ENCODE data around the gene SMIM10L2A. TPM values are rescaled to one million over a fixed set of nuclear protein-coding genes. Genes with fewer than 3 reads are reported as not detected.

Gene SMIM10L2A
- total RNA-seq, 1 donor from 2014 or later: 1.5 TPM

- intact Hi-C loops (cut with DNase I): no loop called here
- no peak for DNase-seq (ENCODE audit: extremely low spot score in 2 of 2)
- Histone ChIP-seq H3K27ac (no peak overlapping the region), H3K27me3 (no peaks in the 10 kb centered on the region), H3K4me1 (no peaks in the 10 kb centered on the region), H3K4me3 (no peak overlapping the region), H3K9me3 (no peaks in the 10 kb centered on the region), H3K36me3 (no peaks in the 10 kb centered on the region)
- TF ChIP-seq CTCF (IDR thresholded peaks at IDR 0.05) (no peak), POLR2A (IDR thresholded peaks at IDR 0.05) (no peak), POLR2AphosphoS5 (IDR thresholded peaks at IDR 0.05; ENCODE audit: insufficient read depth in 1 of 2, low read depth in 1 of 2) (no peak)
These were observed 12.8 kb downstream of the SMIM10L2A start for GRCh38 chrX:135434258-135435138.

GRCh38 chrX:135435139-135435922 lies 13.6 kb downstream of the SMIM10L2A start:
- intact Hi-C loops (cut with DNase I): no loop called here
- H3K4me1 ChIP-seq: no peaks in the 10 kb centered on the region

GRCh38 chrX:135435933-135436332 lies 14.2 kb downstream of the SMIM10L2A start:
- intact Hi-C loops (cut with DNase I): no loop called here
- H3K27ac ChIP-seq: no peak overlapping the region

More at GRCh38 chrX:135435139-135435922, 13.6 kb downstream of the SMIM10L2A start:
- H3K27ac ChIP-seq: no peak overlapping the region
- DNase-seq (ENCODE audit: extremely low spot score in 2 of 2): no peak
- no peaks in the 10 kb centered on the region for H3K27me3 ChIP-seq
- TF ChIP-seq POLR2AphosphoS5 (IDR thresholded peaks at IDR 0.05; ENCODE audit: insufficient read depth in 1 of 2, low read depth in 1 of 2) (no peak), CTCF (IDR thresholded peaks at IDR 0.05) (no peak), POLR2A (IDR thresholded peaks at IDR 0.05) (no peak)
- no peaks in the 10 kb centered on the region for H3K9me3 ChIP-seq
- no peaks in the 10 kb centered on the region for H3K36me3 ChIP-seq
- no peak overlapping the region for H3K4me3 ChIP-seq

GRCh38 chrX:135436456-135436855 lies 14.7 kb downstream of the SMIM10L2A start:
- H3K4me3 ChIP-seq: no peak overlapping the region
- H3K27ac ChIP-seq: no peak overlapping the region
- H3K9me3 ChIP-seq: no peaks in the 10 kb centered on the region
- no peaks in the 10 kb centered on the region for H3K36me3 ChIP-seq
- no peaks in the 10 kb centered on the region for H3K4me1 ChIP-seq
- intact Hi-C loops (cut with DNase I): no loop called here
- no peaks in the 10 kb centered on the region for H3K27me3 ChIP-seq
- no peak for DNase-seq (ENCODE audit: extremely low spot score in 2 of 2)
- TF ChIP-seq POLR2A (IDR thresholded peaks at IDR 0.05) (no peak), POLR2AphosphoS5 (IDR thresholded peaks at IDR 0.05; ENCODE audit: insufficient read depth in 1 of 2, low read depth in 1 of 2) (no peak), CTCF (IDR thresholded peaks at IDR 0.05) (no peak)

More at GRCh38 chrX:135435933-135436332, 14.2 kb downstream of the SMIM10L2A start:
- no peaks in the 10 kb centered on the region for H3K27me3 ChIP-seq
- no peaks in the 10 kb centered on the region for H3K4me1 ChIP-seq
- no peak for DNase-seq (ENCODE audit: extremely low spot score in 2 of 2)
- H3K9me3 ChIP-seq: no peaks in the 10 kb centered on the region
- H3K36me3 ChIP-seq: no peaks in the 10 kb centered on the region
- H3K4me3 ChIP-seq: no peak overlapping the region
- TF ChIP-seq CTCF (IDR thresholded peaks at IDR 0.05) (no peak), POLR2A (IDR thresholded peaks at IDR 0.05) (no peak), POLR2AphosphoS5 (IDR thresholded peaks at IDR 0.05; ENCODE audit: insufficient read depth in 1 of 2, low read depth in 1 of 2) (no peak)
